HUES48 (cell line): ENCODE data around the gene PIGA.
"Not testable (repeated sequence)": the region's sequence is repeated elsewhere in the genome, so short reads cannot be mapped to it uniquely, and the experiment has no call there.

Experiments
- H3K27ac ChIP-seq: one replicate; pipeline ENCODE4 v1.7.0; 2013; ENCODE audit warnings: low read depth, low read length, inconsistent platforms
- H3K27me3 ChIP-seq: 2 replicates; pipeline ENCODE4 v1.6.1; 2013; ENCODE audit warnings: mild to moderate bottlenecking, low read length; ENCODE audit not compliant: control insufficient read depth, insufficient read depth
- H3K36me3 ChIP-seq: 2 replicates; pipeline ENCODE4 v1.6.1; 2013; ENCODE audit warnings: low read length; ENCODE audit not compliant: control insufficient read depth, insufficient read depth
- H3K4me1 ChIP-seq: 2 replicates; pipeline ENCODE4 v1.6.1; 2013; ENCODE audit warnings: mild to moderate bottlenecking, low read length; ENCODE audit not compliant: control insufficient read depth, insufficient read depth
- H3K4me3 ChIP-seq: 2 replicates; pipeline ENCODE4 v1.5.1; 2013; ENCODE audit warnings: mild to moderate bottlenecking, low read depth, low read length
- H3K9ac ChIP-seq: 2 replicates; pipeline ENCODE4 v1.6.1; 2013; ENCODE audit warnings: mild to moderate bottlenecking, low read depth, low read length, moderate library complexity
- H3K9me3 ChIP-seq: 2 replicates; pipeline ENCODE4 v1.6.1; 2013; ENCODE audit warnings: low read length; ENCODE audit not compliant: control insufficient read depth, insufficient read depth

The PIGA gene

GRCh38 chrX:15320297-15320696 is 15.0 kb downstream of the PIGA start:
- Histone ChIP-seq H3K9ac (no peak overlapping the region), H3K4me1 (no peaks in the 10 kb centered on the region), H3K27ac (no peak overlapping the region), H3K27me3 (peaks cover 7% of the 10 kb centered on the region), H3K36me3 (peaks cover 37% of the 10 kb centered on the region), H3K4me3 (no peak overlapping the region), H3K9me3 (no peaks in the 10 kb centered on the region)

- Histone ChIP-seq H3K4me3 (no peak overlapping the region), H3K36me3 (peaks cover 27% of the 10 kb centered on the region; the same call in 1 of the 2 replicates), H3K9ac (no peak overlapping the region), H3K27me3 (peaks cover 7% of the 10 kb centered on the region), H3K4me1 (no peaks in the 10 kb centered on the region), H3K27ac (no peak overlapping the region), H3K9me3 (no peaks in the 10 kb centered on the region)
Observed at GRCh38 chrX:15319075-15319474, 16.2 kb downstream of the PIGA start.

- Histone ChIP-seq H3K4me3 (no peak within 1 kb of the TSS), H3K9ac (no peak within 1 kb of the TSS)
Observed at GRCh38 chrX:15315509-15315908, 19.8 kb downstream of the PIGA start, which contains the start of gene ASB11. Gene ASB11, minus strand, starts transcription at chrX:15315640. Its CDS starts 35 bp downstream, at chrX:15315605.

GRCh38 chrX:15314472-15314871 is 20.9 kb downstream of the PIGA start:
- Histone ChIP-seq H3K27ac (no peak overlapping the region), H3K36me3 (no peaks in the 10 kb centered on the region), H3K4me3 (no peak overlapping the region), H3K4me1 (no peaks in the 10 kb centered on the region), H3K9ac (no peak overlapping the region), H3K27me3 (no peaks in the 10 kb centered on the region; the same call in 1 of the 2 replicates), H3K9me3 (no peaks in the 10 kb centered on the region)

More at GRCh38 chrX:15315509-15315908, 19.8 kb downstream of the PIGA start, which contains the start of gene ASB11:
- no peaks in the 10 kb centered on the region; the same call in none of the 2 replicates for H3K27me3 ChIP-seq
- no peak within 1 kb of the TSS for H3K27ac ChIP-seq
- peaks cover 1% of the 10 kb centered on the region; the same call in 1 of the 2 replicates for H3K36me3 ChIP-seq
- H3K4me1 ChIP-seq, result no peaks in the 10 kb centered on the region
- H3K9me3 ChIP-seq, result no peaks in the 10 kb centered on the region

GRCh38 chrX:15311119-15311518 is 24.2 kb downstream of the PIGA start:
- no peak overlapping the region for H3K4me3 ChIP-seq
- no peaks in the 10 kb centered on the region; the same call in 1 of the 2 replicates for H3K27me3 ChIP-seq
- H3K4me1 ChIP-seq, result no peaks in the 10 kb centered on the region
- H3K27ac ChIP-seq, result no peak overlapping the region
- H3K9ac ChIP-seq, result no peak overlapping the region
- H3K36me3 ChIP-seq, result no peaks in the 10 kb centered on the region
- no peaks in the 10 kb centered on the region for H3K9me3 ChIP-seq

- Histone ChIP-seq H3K9ac (no peak overlapping the region), H3K36me3 (no peaks in the 10 kb centered on the region), H3K9me3 (no peaks in the 10 kb centered on the region), H3K4me3 (no peak overlapping the region), H3K4me1 (no peaks in the 10 kb centered on the region), H3K27ac (no peak overlapping the region), H3K27me3 (no peaks in the 10 kb centered on the region; the same call in 1 of the 2 replicates)
Observed at GRCh38 chrX:15310117-15310516, 25.2 kb downstream of the PIGA start.

GRCh38 chrX:15305899-15306298 is 29.4 kb downstream of the PIGA start:
- not testable (repeated sequence) for H3K27me3 ChIP-seq, H3K36me3 ChIP-seq, H3K27ac ChIP-seq, H3K9me3 ChIP-seq, H3K4me3 ChIP-seq, H3K4me1 ChIP-seq, H3K9ac ChIP-seq

- Histone ChIP-seq H3K4me3 (no peak overlapping the region), H3K36me3 (no peaks in the 10 kb centered on the region), H3K27ac (no peak overlapping the region), H3K9ac (no peak overlapping the region), H3K27me3 (peaks cover 3% of the 10 kb centered on the region; the same call in 1 of the 2 replicates), H3K9me3 (no peaks in the 10 kb centered on the region), H3K4me1 (no peaks in the 10 kb centered on the region)
Observed at GRCh38 chrX:15301924-15302323, 33.4 kb downstream of the PIGA start.

- Histone ChIP-seq H3K27me3 (peaks cover 3% of the 10 kb centered on the region; the same call in 1 of the 2 replicates), H3K9me3 (no peaks in the 10 kb centered on the region), H3K4me3 (no peak overlapping the region), H3K36me3 (no peaks in the 10 kb centered on the region), H3K9ac (no peak overlapping the region), H3K27ac (no peak overlapping the region), H3K4me1 (no peaks in the 10 kb centered on the region)
Observed at GRCh38 chrX:15299941-15300851, 35.1 kb downstream of the PIGA start.

- H3K27me3 ChIP-seq, result 0 out of 2 replicates have a peak, but pooled peaks cover 3% of the 10 kb centered on the region
Observed at GRCh38 chrX:15298780-15299179, 36.5 kb downstream of the PIGA start.

GRCh38 chrX:15298201-15298600 is 37.1 kb downstream of the PIGA start:
- Histone ChIP-seq H3K27me3 (0 out of 2 replicates have a peak, but pooled peaks cover 3% of the 10 kb centered on the region), H3K27ac (no peak overlapping the region), H3K4me3 (no peak overlapping the region), H3K4me1 (no peaks in the 10 kb centered on the region), H3K9ac (no peak overlapping the region), H3K9me3 (no peaks in the 10 kb centered on the region), H3K36me3 (no peaks in the 10 kb centered on the region)

More at GRCh38 chrX:15298780-15299179, 36.5 kb downstream of the PIGA start:
- no peaks in the 10 kb centered on the region for H3K4me1 ChIP-seq
- no peak overlapping the region for H3K9ac ChIP-seq
- H3K9me3 ChIP-seq, result no peaks in the 10 kb centered on the region
- H3K36me3 ChIP-seq, result no peaks in the 10 kb centered on the region
- no peak overlapping the region for H3K27ac ChIP-seq
- no peak overlapping the region for H3K4me3 ChIP-seq
